ENCODE results near the gene KDM2B.

GRCh38 chr12:121383601-121384021 is 197.2 kb downstream of the KDM2B start:
- TF ChIP-seq GATA3 (IDR thresholded peaks at IDR 0.05; ENCODE audit: low read depth, low read length) (no peak), GATA2 (IDR thresholded peaks at IDR 0.05; ENCODE audit: low read depth, low read length) (no peak)

Data from SH-SY5Y (cell line).